Uterus (tissue), 2 donors: ENCODE results near the gene CREB5.

Experiments
- CTCF ChIP-seq, 4 experiments: fragments of 200-600 bp in 2 of 4; fragments of 450-650 bp in 2 of 4; sonication (generic) in 2 of 4; IDR thresholded peaks; one replicate each; pipeline ENCODE4 v1.5.1; 2016 to 2019; ENCODE audit warnings: antibody characterized with exemption in 4 of 4, mild to moderate bottlenecking in 2 of 4, moderate library complexity in 1 of 4
- POLR2A ChIP-seq, 2 donors: fragments of 450-650 bp; IDR thresholded peaks; one replicate each; pipeline ENCODE4 v1.6.1; 2016; ENCODE audit warnings: antibody characterized with exemption in 2 of 2, mild to moderate bottlenecking in 1 of 2, moderate library complexity in 1 of 2

- TF ChIP-seq CTCF (IDR thresholded peaks at IDR 0.05) (no peak), POLR2A (IDR thresholded peaks at IDR 0.05) (no peak)
Measured at GRCh38 chr7:28466341-28466740, 54.0 kb downstream of the CREB5 start.
